A549 (cell line): ENCODE results near the gene ARL2. TPM values are rescaled to one million over a fixed set of nuclear protein-coding genes. Genes with fewer than 3 reads are reported as not detected.

ENCODE experiments used
- ATAC-seq, 2 experiments: fragments of 200-7000 bp in 1 of 2; fragments of >200 bp in 1 of 2; cut with Nextera tagmentation in 1 of 2; cut with Tn5 transposase in 1 of 2; 3 replicates each; pipeline versions ENCODE4 v1.8.0 to v1.9.1; 2018 to 2020; ENCODE audit warnings: mild to moderate bottlenecking in 1 of 2, moderate library complexity in 1 of 2
- CTCF ChIA-PET: fragments of 300-600 bp; sonication (Branson Sonifier 250); formaldehyde crosslinking; extraction: SDS; loops from one replicate; lab custom pipeline; 2021; ENCODE audit warnings: antibody characterized with exemption, inconsistent platforms; lab: Yijun Ruan, JAX
- POLR2A ChIA-PET: fragments of 350-600 bp; formaldehyde crosslinking; extraction: SDS; loops from one replicate; lab custom pipeline; 2021; ENCODE audit warnings: antibody characterized with exemption, inconsistent platforms; lab: Yijun Ruan, JAX
- DNase-seq, 2 experiments: peaks; one replicate each; pipeline versions ENCODE4 v3.0.0 to v3.0.0-alpha.2; 2011 to 2016; ENCODE audit warnings: low read depth in 1 of 2, low spot score in 1 of 2
- FAIRE-seq: peaks from 2 replicates; lab custom pipeline; 2011; peaks lifted over from hg19 to GRCh38; lab: Jason Lieb, UNC
- H3K27ac ChIP-seq, 2 experiments: fragments of >200 bp; sonication (Bioruptor Twin); formaldehyde crosslinking; 3 replicates each; pipeline ENCODE4 v1.5.1; 2016 to 2017
- H3K4me1 ChIP-seq: fragments of >200 bp; sonication (Bioruptor Twin); formaldehyde crosslinking; 3 replicates; pipeline ENCODE4 v1.6.1; 2016
- H3K4me2 ChIP-seq: fragments of >200 bp; sonication (Bioruptor Twin); formaldehyde crosslinking; 3 replicates; pipeline ENCODE4 v1.6.1; 2016
- H3K4me3 ChIP-seq: fragments of >200 bp; sonication (Bioruptor Twin); formaldehyde crosslinking; 3 replicates; pipeline ENCODE4 v1.5.1; 2016
- H3K9me3 ChIP-seq: fragments of >200 bp; sonication (Bioruptor Twin); formaldehyde crosslinking; 3 replicates; pipeline ENCODE4 v1.6.1; 2016
- ATOH8 ChIP-seq: fragments of 250-450 bp; sonication (Bioruptor Pico); IDR thresholded peaks from 2 replicates; pipeline ENCODE4 v1.5.0; 2020; ENCODE audit warnings: low read depth, mild to moderate bottlenecking, moderate library complexity
- CBX2 ChIP-seq: fragments of 200-600 bp; sonication (generic); IDR thresholded peaks from 2 replicates; pipeline ENCODE4 v1.6.1; 2016; ENCODE audit warnings: low read depth, mild to moderate bottlenecking, borderline replicate concordance
- EHF ChIP-seq: fragments of 250-450 bp; sonication (Bioruptor Pico); IDR thresholded peaks from 2 replicates; pipeline ENCODE4 v1.5.0; 2020; ENCODE audit warnings: mild to moderate bottlenecking
- EHMT2 ChIP-seq: fragments of 200-600 bp; sonication (generic); IDR thresholded peaks from 2 replicates; pipeline ENCODE4 v1.6.1; 2016; ENCODE audit warnings: antibody characterized with exemption, low read depth, mild to moderate bottlenecking, moderate library complexity
- ELK1 ChIP-seq: fragments of 150-350 bp; IDR thresholded peaks from 2 replicates; pipeline ENCODE4 v1.6.1; 2014; ENCODE audit warnings: low read depth, mild to moderate bottlenecking, low read length
- EP300 ChIP-seq, 2 experiments: fragments of >200 bp; sonication (Bioruptor Twin); formaldehyde crosslinking; IDR thresholded peaks; 2 replicates in 1 of 2; 3 replicates in 1 of 2; pipeline ENCODE4 v1.6.1; 2016 to 2017
- ESRRA ChIP-seq: fragments of 150-350 bp; IDR thresholded peaks from 2 replicates; pipeline ENCODE4 v1.6.1; 2014; ENCODE audit warnings: mild to moderate bottlenecking, low read length, borderline replicate concordance
- FOSB ChIP-seq: fragments of 250-450 bp; sonication (Bioruptor Pico); IDR thresholded peaks from 2 replicates; pipeline ENCODE4 v1.5.0; 2020; ENCODE audit warnings: mild to moderate bottlenecking, moderate library complexity
- HEYL ChIP-seq: fragments of 250-450 bp; sonication (Bioruptor Pico); IDR thresholded peaks from 2 replicates; pipeline ENCODE4 v1.8.0; 2021; ENCODE audit warnings: mild to moderate bottlenecking, moderate library complexity
- HOXB5 ChIP-seq: fragments of 250-450 bp; sonication (Bioruptor Pico); IDR thresholded peaks from 2 replicates; pipeline ENCODE4 v1.5.0; 2020; ENCODE audit warnings: mild to moderate bottlenecking, moderate library complexity
- JUNB ChIP-seq: fragments of >200 bp; sonication (Bioruptor Twin); formaldehyde crosslinking; IDR thresholded peaks from 2 replicates; pipeline ENCODE4 v1.6.1; 2016
- KDM1A ChIP-seq: fragments of 200-600 bp; sonication (generic); IDR thresholded peaks from 2 replicates; pipeline ENCODE4 v1.6.1; 2016; ENCODE audit warnings: low read depth, mild to moderate bottlenecking
- MAFK ChIP-seq: fragments of 450-650 bp; IDR thresholded peaks from 2 replicates; pipeline ENCODE4 v1.6.1; 2014; ENCODE audit not compliant: partially characterized antibody
- MAZ ChIP-seq: fragments of 150-350 bp; IDR thresholded peaks from 2 replicates; pipeline ENCODE4 v1.6.1; 2014; ENCODE audit warnings: antibody characterized with exemption, low read depth, low read length, borderline replicate concordance
- NFE2L2 ChIP-seq: fragments of 150-350 bp; conservative IDR thresholded peaks from 2 replicates; pipeline ENCODE4 v1.6.1; 2014; ENCODE audit warnings: low read length
- NPAS2 ChIP-seq: fragments of 250-450 bp; sonication (Bioruptor Pico); IDR thresholded peaks from 2 replicates; pipeline ENCODE4 v1.8.0; 2022; ENCODE audit warnings: mild to moderate bottlenecking, moderate library complexity, borderline replicate concordance
- NR3C1 ChIP-seq: fragments of >200 bp; sonication (Bioruptor Twin); formaldehyde crosslinking; IDR thresholded peaks from 3 replicates; pipeline ENCODE4 v1.6.1; 2017
- POLR2A ChIP-seq: IDR thresholded peaks from 2 replicates; pipeline ENCODE4 v1.6.1; 2012; ENCODE audit warnings: mild to moderate bottlenecking, low read length
- RAD21 ChIP-seq, 2 experiments: fragments of >200 bp in 1 of 2; sonication (Bioruptor Twin) in 1 of 2; formaldehyde crosslinking in 1 of 2; IDR thresholded peaks in 1 of 2; conservative IDR thresholded peaks in 1 of 2; 2 replicates in 1 of 2; 3 replicates in 1 of 2; pipeline ENCODE4 v1.6.1; 2012 to 2018; ENCODE audit warnings: inconsistent platforms in 1 of 2
- RARB ChIP-seq: fragments of 250-450 bp; sonication (Bioruptor Pico); IDR thresholded peaks from 2 replicates; pipeline ENCODE4 v1.8.0; 2021; ENCODE audit warnings: mild to moderate bottlenecking, moderate library complexity
- RFX5 ChIP-seq: fragments of 450-650 bp; IDR thresholded peaks from 2 replicates; pipeline ENCODE4 v1.7.1; 2014; ENCODE audit warnings: antibody characterized with exemption, mild to moderate bottlenecking, moderate library complexity
- TFCP2L1 ChIP-seq: fragments of 250-450 bp; sonication (Bioruptor Pico); IDR thresholded peaks from 2 replicates; pipeline ENCODE4 v1.5.0; 2021; ENCODE audit warnings: mild to moderate bottlenecking
- USF2 ChIP-seq: fragments of 450-650 bp; IDR thresholded peaks from 2 replicates; pipeline ENCODE4 v1.6.1; 2014; ENCODE audit warnings: antibody characterized with exemption
- ZFP36 ChIP-seq: fragments of 450-650 bp; IDR thresholded peaks from 2 replicates; pipeline ENCODE4 v1.6.1; 2014; ENCODE audit warnings: borderline replicate concordance; ENCODE audit not compliant: partially characterized antibody
- ZSCAN20 ChIP-seq: fragments of 250-450 bp; sonication (Bioruptor Pico); IDR thresholded peaks from 2 replicates; pipeline ENCODE4 v1.8.0; 2022; ENCODE audit warnings: mild to moderate bottlenecking, moderate library complexity
- WGBS: methylation state at CpG from one replicate; pipeline ENCODE4 v1.1.6; 2017; ENCODE audit errors: missing lambda C conversion rate; 5-methylcytosine and 5-hydroxymethylcytosine counted together
- polyA plus RNA-seq, 4 experiments: library from polyadenylated mRNA; depleted of rRNA in 3 of 4; stranded (reverse); fragments of >200 nt; fragmentation: RNase III in 1 of 4; extraction: RNeasy Plus Mini Kit Qiagen cat#74134 plus additional on column Dnase treatment in 1 of 4; gene quantifications; 2 replicates in 3 of 4; 3 replicates in 1 of 4; pipeline ENCODE4 v1.2.3, GENCODE V29; 2011 to 2017

ARL2 gene
- polyA plus RNA-seq, 2 of the 4 experiments (the other 2 are of a cell fraction), result 129 to 160 TPM

GRCh38 chr11:64990222-64990923, 23.6 kb upstream of the ARL2 start:
- POLR2A ChIA-PET, result no interaction called here
- H3K27ac ChIP-seq, result no peak overlapping the region
- no peak overlapping the region for H3K4me3 ChIP-seq
- H3K4me2 ChIP-seq, result no peak overlapping the region
- CTCF ChIA-PET, result interaction anchor here (1.5 to 1.7 kb wide), 2 partner anchors 13 to 96 kb away, joined by 4 to 6 read pairs; no protein-coding TSS in a partner anchor
- FAIRE-seq (no peak), DNase-seq (no peak), ATAC-seq (no peak)
- H3K9me3 ChIP-seq, result no peaks in the 10 kb centered on the region
- TF ChIP-seq EHMT2, result no peak
- TF ChIP-seq MAFK, result peak; percentile 65
- TF ChIP-seq EP300 (IDR thresholded peaks at IDR 0.05), result no peak
- no peak for TF ChIP-seq ZFP36
- no peak for TF ChIP-seq HOXB5 (CRISPR knock-in tag)
- no peak for TF ChIP-seq ELK1
- no peak for TF ChIP-seq NR3C1
- TF ChIP-seq RAD21 (conservative IDR thresholded peaks at IDR 0.05 in 1 of 2, IDR thresholded peaks at IDR 0.05 in 1 of 2), result no peak
- WGBS, result 66% methylated on average over 15 of the region's 15 CpGs
- no peaks in the 10 kb centered on the region for H3K4me1 ChIP-seq

GRCh38 chr11:64994318-64994717, 19.6 kb upstream of the ARL2 start:
- TF ChIP-seq RAD21 (conservative IDR thresholded peaks at IDR 0.05 in 1 of 2, IDR thresholded peaks at IDR 0.05 in 1 of 2) (no peak), HOXB5 (CRISPR knock-in tag) (no peak), RARB (no peak), EHF (CRISPR knock-in tag) (no peak), MAZ (no peak), JUNB (no peak)
- Histone ChIP-seq H3K4me1 (peaks cover 25% of the 10 kb centered on the region), H3K27ac (no peak overlapping the region), H3K4me2 (no peak overlapping the region), H3K9me3 (no peaks in the 10 kb centered on the region), H3K4me3 (no peak overlapping the region)
- no peak for ATAC-seq
- ChIA-PET POLR2A (no interaction called here), CTCF (interaction anchor here (0.9 to 6.4 kb wide), 4 partner anchors 10 to 68 kb away, joined by 3 to 47 read pairs (median 10); partner anchors contain the start of gene ARL2)
- 81% methylated on average over 7 of the region's 7 CpGs for WGBS
- no peak for DNase-seq
- FAIRE-seq, result no peak

- CTCF ChIA-PET, result interaction anchor here (0.6 to 6.4 kb wide), 33 partner anchors 9 to 201 kb away, joined by 3 to 47 read pairs (median 4); partner anchors contain the start of genes ARL2, PPP2R5B and ZNHIT2
- no peak for FAIRE-seq
- H3K4me3 ChIP-seq, result no peak overlapping the region
- TF ChIP-seq RFX5 (no peak), USF2 (no peak), NFE2L2 (no peak), HEYL (CRISPR knock-in tag) (no peak), MAZ (no peak), NPAS2 (CRISPR knock-in tag) (no peak), ZSCAN20 (CRISPR knock-in tag) (no peak), EP300 (IDR thresholded peaks at IDR 0.05) (no peak), ATOH8 (CRISPR knock-in tag) (no peak), KDM1A (no peak), POLR2A (no peak), FOSB (CRISPR knock-in tag) (no peak), JUNB (no peak), CBX2 (no peak), ESRRA (no peak), TFCP2L1 (CRISPR knock-in tag) (no peak), RARB (no peak)
- POLR2A ChIA-PET, result interaction anchor here (0.9 to 1.7 kb wide), 3 partner anchors 10 to 148 kb away, joined by 3 to 10 read pairs (median 4); partner anchors contain the start of gene ARL2
- DNase-seq, result no peak
- peak overlapping the region; percentile 56 to 73; a peak in 5 of 6 replicates for H3K27ac ChIP-seq
- peak overlapping the region; percentile 63 for H3K4me2 ChIP-seq
- WGBS, result 67% methylated on average over 11 of the region's 11 CpGs
- ATAC-seq, result no peak
- H3K4me1 ChIP-seq, result peaks cover 29% of the 10 kb centered on the region
- no peaks in the 10 kb centered on the region for H3K9me3 ChIP-seq
These were observed 17.6 kb upstream of the ARL2 start for GRCh38 chr11:64996327-64996709.
